Sciatic nerve (tissue), 1 donor: ENCODE measurements around the gene SENP1. TPM values are rescaled to one million over a fixed set of nuclear protein-coding genes. Genes with fewer than 3 reads are reported as not detected.

ENCODE experiments used
- microRNA-seq: library from miRNA; unstranded; fragments of <30 nt; microRNA quantifications from one replicate; pipeline ENCODE4 v1.2.0, GENCODE V29; 2020
- total RNA-seq: library from RNA; stranded (reverse); fragmentation: NEBNext Ultra II Directional; extraction: Animal tissue kit (Norgen Biotek cat#: 25700); gene quantifications from one replicate; pipeline ENCODE4 v1.2.1, GENCODE V29; 2021
- donor health status: DM: no; HTN: no; CAD: no.

SENP1 gene
- total RNA-seq, 1 donor from 2014 or later, result 23.8 TPM

Small RNA genes within 50 kb of the gene (microRNA-seq; reads per million reads assigned to microRNA genes)
- not detected for gene MIR6505

Other genes with a start within 250 kb of the SENP1 start
- 1.9 TPM for gene VDR, start 201.1 kb downstream of the SENP1 start, total RNA-seq
- 47.9 TPM for gene TMEM106C, start 142.5 kb downstream of the SENP1 start, total RNA-seq
- not detected for gene COL2A1, start 101.6 kb downstream of the SENP1 start, total RNA-seq
- gene PFKM, start 13.3 kb upstream of the SENP1 start, total RNA-seq, result 66.0 TPM
- gene ASB8, start 51.4 kb upstream of the SENP1 start, total RNA-seq, result 36.0 TPM
- gene CCDC184, start 77.6 kb upstream of the SENP1 start, total RNA-seq, result 6.1 TPM
- not detected for gene OR10AD1, start 97.2 kb upstream of the SENP1 start, total RNA-seq
- 24.8 TPM for gene ZNF641, start 244.8 kb upstream of the SENP1 start, total RNA-seq